Kidney (tissue), 14 donors: ENCODE measurements around the gene CD1E. TPM values are rescaled to one million over a fixed set of nuclear protein-coding genes. Genes with fewer than 3 reads are reported as not detected.
"Not testable (repeated sequence)": the region's sequence is repeated elsewhere in the genome, so short reads cannot be mapped to it uniquely, and the experiment has no call there.

ENCODE experiments used
- DNase-seq, 5 donors: peaks; one replicate each; pipeline ENCODE4 v3.0.0-alpha.2; 2013 to 2020
- FAIRE-seq: peaks from 2 replicates; lab custom pipeline; 2012; peaks lifted over from hg19 to GRCh38; lab: Jason Lieb, UNC
- H3K27ac ChIP-seq, 2 donors: one replicate each; pipeline ENCODE4 v1.7.0; 2013; ENCODE audit warnings: low read depth in 2 of 2, low read length in 2 of 2, inconsistent platforms in 1 of 2
- H3K27me3 ChIP-seq: one replicate; pipeline ENCODE4 v1.7.1; 2013; ENCODE audit warnings: low read length, inconsistent platforms; ENCODE audit not compliant: control insufficient read depth, insufficient read depth
- H3K36me3 ChIP-seq, 3 donors: one replicate each; pipeline versions ENCODE4 v1.7.0 to v1.7.1; 2013; ENCODE audit warnings: low read length in 3 of 3, control low read depth in 1 of 3, inconsistent platforms in 1 of 3; ENCODE audit not compliant: insufficient read depth in 3 of 3, control insufficient read depth in 2 of 3
- H3K4me1 ChIP-seq, 3 donors: one replicate each; pipeline versions ENCODE4 v1.7.0 to v1.7.1; 2013; ENCODE audit warnings: low read length in 3 of 3, inconsistent platforms in 1 of 3, low read depth in 1 of 3; ENCODE audit not compliant: control insufficient read depth in 2 of 3, insufficient read depth in 2 of 3
- H3K4me3 ChIP-seq, 3 donors: one replicate each; pipeline versions ENCODE4 v1.7.0 to v1.8.1; 2013; ENCODE audit warnings: low read length in 3 of 3, control low read depth in 1 of 3, inconsistent platforms in 1 of 3
- H3K9ac ChIP-seq, 3 donors: one replicate each; pipeline versions ENCODE4 v1.7.0 to v1.7.1; 2013; ENCODE audit warnings: low read length in 3 of 3, control low read depth in 1 of 3, inconsistent platforms in 1 of 3
- H3K9me3 ChIP-seq, 3 donors: one replicate each; pipeline versions ENCODE4 v1.7.0 to v1.7.1; 2013; ENCODE audit warnings: low read length in 3 of 3, control low read depth in 1 of 3, inconsistent platforms in 1 of 3; ENCODE audit not compliant: control insufficient read depth in 2 of 3, insufficient read depth in 1 of 3
- CTCF ChIP-seq: IDR thresholded peaks from 3 replicates; pipeline ENCODE4 v1.5.1; 2012; ENCODE audit warnings: mild to moderate bottlenecking, moderate library complexity, borderline replicate concordance; ENCODE audit not compliant: insufficient read depth; ENCODE audit errors: extremely low read depth
- intact Hi-C: fragments of 100-400 bp; cut with DNase I; formaldehyde crosslinking; loops from one replicate; pipeline ENCODE4 v1.11.1; 2022
- polyA plus RNA-seq: library from polyadenylated mRNA; stranded (reverse); fragments of 350-450 nt; fragmentation: Illumina TruSeq; extraction: RNeasy Lipid Tissue Mini Kit (QIAGEN cat#74804); gene quantifications from one replicate; pipeline ENCODE4 v1.2.3, GENCODE V29; 2014; ENCODE audit warnings: low read depth, low replicate concordance; ENCODE audit not compliant: insufficient read depth
- total RNA-seq: library from RNA; stranded (reverse); fragmentation: NEBNext Ultra II Directional; extraction: Animal tissue kit (Norgen Biotek cat#: 25700); gene quantifications from one replicate; pipeline ENCODE4 v1.2.1, GENCODE V29; 2021
- donor health status: control.
- donor health status: control.
- donor health status: control.
- donor health status: control.
- donor health status: control.
- donor health status: DM: yes; HTN: yes; CAD: no.
- donor health status: Normal renal cell carcinoma (clear cell type).

Gene CD1E
- total and polyA plus RNA-seq, 2 donors from 2014 or later, result 3.5 TPM; not detected in 1

- intact Hi-C loops, result no loop called here
- Histone ChIP-seq H3K9me3 (no peaks in the 10 kb centered on the region), H3K4me3 (no peak overlapping the region), H3K27me3 (no peaks in the 10 kb centered on the region), H3K9ac (no peak overlapping the region), H3K27ac (no peak overlapping the region), H3K36me3 (no peaks in the 10 kb centered on the region), H3K4me1 (no peaks in the 10 kb centered on the region)
- DNase-seq, result no peak
- no peak for FAIRE-seq
- TF ChIP-seq CTCF, result no peak
Measured at GRCh38 chr1:158335213-158335532, 18.5 kb upstream of the CD1E start.

- H3K9me3 ChIP-seq, H3K36me3 ChIP-seq, H3K27me3 ChIP-seq, DNase-seq, H3K9ac ChIP-seq, H3K27ac ChIP-seq, FAIRE-seq, intact Hi-C loops, H3K4me1 ChIP-seq, H3K4me3 ChIP-seq: not testable (repeated sequence)
Measured at GRCh38 chr1:158336413-158336812, 17.3 kb upstream of the CD1E start.

GRCh38 chr1:158348946-158349345 lies 4.7 kb upstream of the CD1E start:
- H3K36me3 ChIP-seq, intact Hi-C loops, DNase-seq, H3K4me1 ChIP-seq, H3K27ac ChIP-seq, H3K9ac ChIP-seq, FAIRE-seq, H3K4me3 ChIP-seq, H3K27me3 ChIP-seq, H3K9me3 ChIP-seq: not testable (repeated sequence)

- TF ChIP-seq CTCF, result no peak
- Histone ChIP-seq H3K27me3 (no peaks in the 10 kb centered on the region), H3K9ac (no peak overlapping the region), H3K9me3 (no peaks in the 10 kb centered on the region), H3K27ac (no peak overlapping the region), H3K4me1 (no peaks in the 10 kb centered on the region), H3K4me3 (no peak overlapping the region), H3K36me3 (no peaks in the 10 kb centered on the region)
- no peak for DNase-seq
- intact Hi-C loops, result no loop called here
- no peak for FAIRE-seq
Measured at GRCh38 chr1:158354255-158354654, 561 bp downstream of the CD1E start.

- Histone ChIP-seq H3K27me3 (no peaks in the 10 kb centered on the region), H3K36me3 (no peaks in the 10 kb centered on the region), H3K27ac (no peak overlapping the region), H3K9ac (no peak overlapping the region), H3K4me1 (no peaks in the 10 kb centered on the region), H3K9me3 (no peaks in the 10 kb centered on the region), H3K4me3 (no peak overlapping the region)
- TF ChIP-seq CTCF, result no peak
- DNase-seq (no peak), FAIRE-seq (no peak)
- intact Hi-C loops, result no loop called here
Measured at GRCh38 chr1:158355773-158356285, 2.1 kb downstream of the CD1E start.
